AG08395 (cell line): ENCODE measurements around the gene SMO.
"Not testable (repeated sequence)": the region's sequence is repeated elsewhere in the genome, so short reads cannot be mapped to it uniquely, and the experiment has no call there.

Experiments used
- DNase-seq: peaks from one replicate; pipeline ENCODE4 v3.0.0; 2012; ENCODE audit warnings: mixed read lengths, low spot score

The SMO gene

GRCh38 chr7:129209067-129209926, 20.9 kb downstream of the SMO start:
- DNase-seq: no peak

DNA sequence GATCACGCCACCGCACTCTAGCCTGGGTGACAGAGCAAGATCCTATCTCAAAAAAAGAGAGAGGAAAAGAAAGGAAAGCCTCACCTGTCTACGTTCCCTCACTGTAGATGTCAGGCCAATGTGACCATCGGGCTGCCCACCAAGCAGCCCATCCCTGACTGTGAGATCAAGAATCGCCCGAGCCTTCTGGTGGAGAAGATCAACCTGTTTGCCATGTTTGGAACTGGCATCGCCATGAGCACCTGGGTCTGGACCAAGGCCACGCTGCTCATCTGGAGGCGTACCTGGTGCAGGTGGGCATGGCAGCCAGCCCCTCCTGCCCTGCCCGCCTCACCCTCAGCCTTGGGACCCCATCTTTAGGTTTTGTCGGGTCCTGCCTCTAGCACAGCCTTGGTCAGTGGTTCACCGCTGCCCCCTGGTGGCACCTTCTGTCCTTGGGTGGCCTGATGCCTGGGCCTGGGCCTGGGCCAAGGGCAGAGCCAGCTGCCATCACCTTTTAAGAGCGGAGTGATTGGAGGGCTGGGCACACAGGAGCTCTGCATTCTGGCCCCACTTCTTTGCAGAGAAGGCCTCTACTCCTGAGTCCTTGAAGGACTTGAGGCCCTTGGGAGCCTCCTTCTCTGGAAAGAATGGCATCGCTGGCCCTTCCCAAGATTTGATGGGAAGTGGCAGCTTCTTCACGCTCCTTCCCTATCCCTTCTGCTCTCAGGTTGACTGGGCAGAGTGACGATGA, 22.0 kb downstream of the SMO start:
- peak; percentile 84 for DNase-seq

- no peak for DNase-seq
Observed at GRCh38 chr7:129210989-129211312, 22.5 kb downstream of the SMO start.

DNA sequence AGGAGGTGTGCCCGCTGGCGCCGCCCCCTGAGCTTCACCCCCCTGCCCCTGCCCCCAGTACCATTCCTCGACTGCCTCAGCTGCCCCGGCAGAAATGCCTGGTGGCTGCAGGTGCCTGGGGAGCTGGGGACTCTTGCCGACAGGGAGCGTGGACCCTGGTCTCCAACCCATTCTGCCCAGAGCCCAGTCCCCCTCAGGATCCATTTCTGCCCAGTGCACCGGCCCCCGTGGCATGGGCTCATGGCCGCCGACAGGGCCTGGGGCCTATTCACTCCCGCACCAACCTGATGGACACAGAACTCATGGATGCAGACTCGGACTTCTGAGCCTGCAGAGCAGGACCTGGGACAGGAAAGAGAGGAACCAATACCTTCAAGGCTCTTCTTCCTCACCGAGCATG, 23.7 kb downstream of the SMO start:
- no peak for DNase-seq

DNA sequence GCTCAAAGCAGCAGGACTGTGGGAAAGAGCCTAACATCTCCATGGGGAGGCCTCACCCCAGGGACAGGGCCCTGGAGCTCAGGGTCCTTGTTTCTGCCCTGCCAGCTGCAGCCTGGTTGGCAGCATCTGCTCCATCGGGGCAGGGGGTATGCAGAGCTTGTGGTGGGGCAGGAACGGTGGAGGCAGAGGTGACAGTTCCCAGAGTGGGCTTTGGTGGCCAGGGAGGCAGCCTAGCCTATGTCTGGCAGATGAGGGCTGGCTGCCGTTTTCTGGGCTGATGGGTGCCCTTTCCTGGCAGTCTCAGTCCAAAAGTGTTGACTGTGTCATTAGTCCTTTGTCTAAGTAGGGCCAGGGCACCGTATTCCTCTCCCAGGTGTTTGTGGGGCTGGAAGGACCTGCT, 24.2 kb downstream of the SMO start:
- DNase-seq: no peak

DNA sequence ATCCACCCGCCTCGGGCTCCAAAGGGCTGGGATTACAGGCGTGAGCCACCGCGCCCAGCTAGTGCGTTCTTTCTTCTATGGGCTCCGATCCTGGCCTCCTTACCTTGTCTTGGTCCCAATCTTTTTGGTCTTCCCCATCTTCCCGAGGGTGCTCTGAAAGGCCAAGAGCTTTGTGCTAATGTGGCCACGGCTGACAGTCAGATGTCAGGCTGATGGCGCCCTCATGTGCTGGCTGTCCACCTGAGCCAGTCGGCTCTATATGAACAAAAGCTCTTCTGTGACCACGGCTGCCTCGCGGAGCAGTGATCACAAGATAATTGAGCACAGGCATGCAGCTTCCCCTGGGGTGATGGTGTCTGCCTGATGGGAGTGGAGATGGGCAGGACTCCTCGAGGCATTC, 25.4 kb downstream of the SMO start:
- no peak for DNase-seq

DNA sequence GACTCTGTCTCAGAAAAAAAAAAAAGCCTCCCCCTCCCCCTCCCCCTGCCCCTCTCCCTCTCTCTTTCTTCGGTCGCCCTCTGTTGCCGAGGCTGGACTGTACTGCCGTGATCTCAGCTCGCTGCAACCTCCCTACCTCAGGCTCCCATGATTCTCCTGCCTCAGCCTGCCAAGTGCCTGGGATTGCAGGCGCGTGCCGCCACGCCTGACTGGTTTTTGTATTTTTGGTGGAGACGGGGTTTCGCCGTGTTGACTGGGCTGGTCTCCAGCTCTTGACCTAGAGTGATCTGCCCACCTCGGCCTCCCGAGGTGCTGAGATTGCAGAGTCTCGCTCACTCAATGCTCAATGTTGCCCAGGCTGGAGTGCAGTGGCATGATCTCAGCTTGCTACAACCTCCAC, 27.3 kb downstream of the SMO start:
- DNase-seq: not testable (repeated sequence)

GRCh38 chr7:129216101-129216715, 27.8 kb downstream of the SMO start:
- not testable (repeated sequence) for DNase-seq

DNA sequence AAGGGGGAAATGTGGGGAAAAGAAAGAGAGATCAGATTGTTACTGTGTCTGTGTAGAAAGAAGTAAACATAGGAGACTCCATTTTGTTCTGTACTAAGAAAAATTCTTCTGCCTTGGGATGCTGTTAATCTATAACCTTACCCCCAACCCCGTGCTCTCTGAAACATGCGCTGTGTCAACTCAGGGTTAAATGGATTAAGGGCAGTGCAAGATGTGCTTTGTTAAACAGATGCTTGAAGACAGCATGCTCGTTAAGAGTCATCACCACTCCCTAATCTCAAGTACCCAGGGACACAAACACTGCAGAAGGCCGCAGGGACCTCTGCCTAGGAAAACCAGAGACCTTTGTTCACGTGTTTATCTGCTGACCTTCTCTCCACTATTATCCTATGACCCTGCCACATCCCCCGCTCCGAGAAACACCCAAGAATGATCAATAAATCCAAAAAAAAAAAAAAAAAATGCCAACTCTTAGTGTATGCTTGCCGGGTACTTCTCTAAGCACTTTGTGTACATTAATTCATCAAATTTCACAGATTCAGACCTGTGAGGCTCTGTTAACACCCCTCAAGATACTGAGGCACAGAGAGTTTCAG, 28.5 kb downstream of the SMO start:
- DNase-seq: not testable (repeated sequence)

- peak; percentile 89 for DNase-seq
Observed at GRCh38 chr7:129218514-129219062, 30.2 kb downstream of the SMO start.

GRCh38 chr7:129219166-129219565, 30.7 kb downstream of the SMO start:
- DNase-seq: not testable (repeated sequence)

- no peak for DNase-seq
Observed at GRCh38 chr7:129222064-129222463, 33.6 kb downstream of the SMO start.

DNA sequence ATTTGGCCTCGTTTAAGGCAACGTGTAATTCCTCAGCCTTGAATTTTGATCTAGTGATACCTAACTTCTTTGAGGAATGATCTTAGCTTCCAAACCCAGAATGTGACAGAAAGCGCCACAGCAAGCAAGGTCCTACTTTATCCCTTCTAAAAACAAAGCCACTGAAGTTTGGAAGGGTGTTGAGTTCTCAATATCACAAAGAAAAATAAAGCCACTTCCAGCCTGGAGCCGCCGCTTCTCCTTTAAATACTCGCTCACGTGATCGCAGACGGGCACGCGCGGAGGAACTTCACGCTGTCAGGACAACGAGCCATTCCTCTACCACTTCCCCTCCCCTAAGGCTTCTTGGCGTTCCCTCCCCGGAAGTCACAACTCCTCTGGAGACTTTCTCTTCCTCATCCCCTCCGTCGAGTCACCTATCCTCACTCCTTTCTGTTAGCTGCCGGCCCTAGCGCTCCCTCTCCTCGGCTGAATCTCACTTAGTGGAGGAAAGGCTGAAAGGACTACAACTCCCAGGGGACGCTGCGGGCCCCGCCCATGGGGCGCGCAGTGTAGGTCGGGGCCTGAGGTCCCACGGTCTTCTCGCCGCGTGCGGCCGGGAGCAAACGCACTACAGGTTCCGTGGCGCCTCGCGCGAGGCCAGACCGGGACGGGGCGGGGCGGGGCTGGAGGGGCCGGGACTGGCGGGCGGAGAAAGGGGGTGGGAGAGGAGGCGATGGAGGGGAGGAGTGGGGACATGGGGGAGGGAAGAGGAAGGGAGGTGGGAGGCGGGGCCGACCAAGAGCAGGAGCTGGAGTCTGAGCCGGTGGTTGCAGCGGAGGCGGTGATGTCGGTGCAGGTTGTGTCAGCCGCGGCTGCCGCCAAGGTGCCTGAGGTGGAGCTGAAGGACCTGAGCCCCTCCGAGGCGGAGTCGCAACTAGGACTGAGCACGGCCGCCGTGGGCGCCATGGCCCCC, 36.1 kb downstream of the SMO start, which contains the start of gene AHCYL2:
Gene AHCYL2 (plus strand): TSS at position 780 of the 955 bp plus-strand sequence.
- DNase-seq: peak; percentile 96

GRCh38 chr7:129225206-129225930, 36.9 kb downstream of the SMO start:
- peak; percentile 22 for DNase-seq

DNA sequence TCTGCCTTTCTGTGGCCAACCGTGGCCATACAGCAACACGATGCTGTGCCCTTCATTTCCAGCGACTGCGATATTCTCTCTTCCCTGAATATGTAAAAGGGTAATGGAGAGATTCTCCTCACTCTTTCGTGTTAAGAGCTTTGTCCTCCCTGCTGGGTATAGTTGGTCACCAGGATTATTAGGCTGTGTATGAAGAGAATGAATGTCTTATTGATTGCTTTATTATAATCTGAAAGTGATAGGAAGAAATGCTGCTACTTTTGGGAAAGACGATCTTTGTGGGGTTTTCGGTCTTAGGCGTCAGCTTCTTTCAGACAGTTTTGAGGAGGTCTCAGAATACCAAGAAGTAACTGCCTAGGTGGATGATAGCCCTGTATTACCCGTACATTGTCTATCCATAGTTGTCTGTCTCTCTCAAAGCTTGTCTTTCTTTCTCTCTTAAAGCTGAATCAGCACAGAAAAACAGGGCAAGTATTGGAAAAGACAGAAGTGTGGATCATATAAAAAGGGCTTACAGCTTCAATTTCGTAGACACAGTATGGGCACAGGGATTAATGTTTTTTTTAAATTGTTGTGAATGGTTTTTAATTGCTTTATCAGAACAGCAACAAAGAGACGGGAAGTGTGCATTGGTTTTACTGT, 37.6 kb downstream of the SMO start:
- DNase-seq: no peak

DNA sequence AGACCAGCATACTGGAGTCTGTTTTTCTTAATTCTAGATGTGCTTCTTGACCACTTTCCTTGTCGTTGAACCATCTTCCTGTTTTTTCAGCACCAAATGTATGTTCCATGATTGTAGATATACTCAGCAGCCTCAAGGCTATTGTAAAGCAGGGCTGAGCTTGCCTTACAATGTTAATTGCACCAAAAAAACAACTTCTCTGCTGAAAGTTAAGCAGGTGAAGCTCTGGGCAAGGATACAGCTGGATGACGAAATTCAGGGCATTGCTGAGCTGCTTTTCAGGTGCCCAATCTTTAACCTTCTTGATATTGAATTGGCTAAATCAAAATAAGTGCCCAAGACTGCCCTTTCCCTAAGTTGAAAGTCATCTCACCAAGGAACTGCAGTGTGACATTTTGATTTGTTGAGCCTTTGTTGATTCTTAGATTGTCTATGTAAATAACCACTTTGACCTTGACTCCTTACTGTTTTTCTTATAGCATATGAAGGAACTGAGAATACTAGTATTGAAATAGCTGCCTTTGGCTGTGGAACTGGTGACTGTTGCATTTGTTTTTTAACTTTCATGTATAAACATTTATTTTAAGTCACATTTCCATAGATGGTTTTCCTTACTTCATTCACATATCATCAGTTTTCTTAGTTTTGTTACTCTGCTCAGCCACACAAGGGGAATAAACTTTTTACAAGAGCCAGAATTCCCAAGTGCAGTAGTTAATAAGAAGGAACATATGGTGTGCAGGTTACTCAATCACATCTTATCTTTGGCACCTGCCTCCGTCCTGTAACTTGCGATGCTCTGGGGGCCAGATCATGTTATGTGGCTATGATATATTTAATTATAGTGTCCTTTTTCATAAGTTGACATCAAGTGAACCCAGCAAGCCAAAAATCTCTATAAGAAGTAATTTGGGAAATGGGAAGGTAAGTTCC, 39.5 kb downstream of the SMO start:
- DNase-seq: no peak

DNA sequence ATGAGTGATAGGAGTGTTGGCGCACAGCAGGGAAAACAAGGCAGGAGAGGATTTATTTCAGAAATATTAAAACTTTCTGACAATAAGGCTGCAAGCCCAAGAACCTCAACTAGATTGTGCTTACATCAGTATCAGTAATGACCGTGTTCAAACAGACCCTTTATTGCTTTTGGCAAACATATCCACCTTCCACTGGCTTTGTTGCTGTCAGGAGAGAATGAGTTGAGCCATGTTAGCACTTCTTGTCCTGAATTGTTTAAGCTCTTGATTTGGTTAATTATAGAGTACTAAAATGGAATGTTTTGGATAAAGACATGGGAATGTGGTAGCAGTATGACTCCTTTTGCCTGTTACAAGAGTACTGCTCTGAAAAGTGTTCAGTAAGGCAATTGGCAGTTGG, 40.2 kb downstream of the SMO start:
- DNase-seq: no peak

GRCh38 chr7:129231666-129232065, 43.2 kb downstream of the SMO start:
- no peak for DNase-seq

DNA sequence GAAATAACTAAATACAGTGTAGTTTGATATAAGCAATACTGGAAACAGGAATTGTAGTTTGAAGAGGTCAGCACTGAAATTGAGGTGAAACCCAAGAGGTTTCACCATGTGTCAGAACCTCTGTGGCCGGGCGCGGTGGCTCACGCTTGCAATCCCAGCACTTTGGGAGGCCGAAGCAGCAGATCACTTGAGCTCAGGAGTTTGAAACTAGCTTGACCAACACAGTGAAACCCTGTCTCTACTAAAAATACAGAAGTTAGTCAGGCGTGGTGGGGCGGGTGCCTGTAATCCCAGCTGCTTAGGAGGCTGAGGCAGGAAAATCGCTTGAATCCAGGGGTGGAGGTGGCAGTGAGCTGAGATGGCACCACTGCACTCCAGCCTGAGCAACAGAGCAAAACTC, 50.1 kb downstream of the SMO start:
- no peak for DNase-seq
